DOHH2 (cell line): ENCODE data around the gene CNBD2.

ENCODE experiments used
- H3F3A ChIP-seq: fragments of 200-600 bp; sonication (generic), shearing (Covaris generic); 2 replicates; pipeline ENCODE4 v1.6.0; 2016; ENCODE audit warnings: antibody characterized with exemption, mild to moderate bottlenecking; ENCODE audit not compliant: control insufficient read depth, insufficient read depth
- H3K27ac ChIP-seq: fragments of 200-600 bp; sonication (generic); 2 replicates; pipeline ENCODE4 v1.5.1; 2014; ENCODE audit warnings: low read depth, mild to moderate bottlenecking, low read length, moderate library complexity
- H3K27me3 ChIP-seq: fragments of 200-600 bp; sonication (generic); 2 replicates; pipeline ENCODE4 v1.6.1; 2014; ENCODE audit warnings: mild to moderate bottlenecking, low read length, mixed read lengths; ENCODE audit not compliant: control insufficient read depth
- H3K36me3 ChIP-seq: fragments of 200-600 bp; sonication (generic); 2 replicates; pipeline ENCODE4 v1.6.1; 2014; ENCODE audit warnings: mild to moderate bottlenecking, low read length, moderate library complexity, mixed read lengths; ENCODE audit not compliant: control insufficient read depth
- H3K4me1 ChIP-seq: fragments of 200-600 bp; sonication (generic); 2 replicates; pipeline ENCODE4 v1.6.1; 2014; ENCODE audit warnings: mild to moderate bottlenecking, low read length, mixed read lengths; ENCODE audit not compliant: control insufficient read depth
- H3K4me2 ChIP-seq: fragments of 200-600 bp; sonication (generic); 2 replicates; pipeline ENCODE4 v1.6.0; 2014; ENCODE audit warnings: mild to moderate bottlenecking, low read length, moderate library complexity
- H3K4me3 ChIP-seq: fragments of 200-600 bp; sonication (generic); 2 replicates; pipeline ENCODE4 v1.5.1; 2014; ENCODE audit warnings: mild to moderate bottlenecking, low read length, mixed read lengths
- H3K79me2 ChIP-seq: fragments of 200-600 bp; sonication (generic); 2 replicates; pipeline ENCODE4 v1.6.1; 2014; ENCODE audit warnings: mild to moderate bottlenecking, low read length, mixed read lengths; ENCODE audit not compliant: control insufficient read depth
- H3K9me2 ChIP-seq: fragments of 200-600 bp; sonication (generic); replicated peaks from 2 replicates; pipeline ENCODE4 v1.6.1; 2014; ENCODE audit warnings: mild to moderate bottlenecking, low read length, mixed read lengths; ENCODE audit not compliant: control insufficient read depth
- H3K9me3 ChIP-seq: fragments of 200-600 bp; sonication (generic); 2 replicates; pipeline ENCODE4 v1.6.1; 2014; ENCODE audit warnings: antibody characterized with exemption, low read length, mixed read lengths; ENCODE audit not compliant: control insufficient read depth, insufficient read depth
- H4K20me1 ChIP-seq: fragments of 200-600 bp; sonication (generic); 2 replicates; pipeline ENCODE4 v1.6.0; 2014; ENCODE audit warnings: low read depth, mild to moderate bottlenecking, antibody characterized with exemption, low read length, moderate library complexity; ENCODE audit not compliant: control insufficient read depth, insufficient read depth
- CTCF ChIP-seq: fragments of 200-600 bp; sonication (generic); IDR thresholded peaks from one replicate; pipeline ENCODE4 v1.5.1; 2014; ENCODE audit warnings: antibody characterized with exemption, mild to moderate bottlenecking, low read depth, low read length; ENCODE audit not compliant: poor library complexity, severe bottlenecking
- EZH2phosphoT487 ChIP-seq: fragments of 200-600 bp; sonication (generic); IDR thresholded peaks from 2 replicates; pipeline ENCODE4 v1.6.1; 2017; ENCODE audit warnings: borderline replicate concordance, mild to moderate bottlenecking, antibody characterized with exemption, low read length, moderate library complexity, mixed read lengths

CNBD2 gene

GRCh38 chr20:36010825-36011224 lies 42.4 kb downstream of the CNBD2 start:
- TF ChIP-seq EZH2phosphoT487 = no peak
- TF ChIP-seq CTCF = no peak
- Histone ChIP-seq H3K79me2 (no peaks in the 10 kb centered on the region), H3K9me2 (no peaks in the 10 kb centered on the region), H3K27me3 (no peaks in the 10 kb centered on the region), H3F3A (no peaks in the 10 kb centered on the region), H3K4me3 (no peak overlapping the region), H3K9me3 (no peaks in the 10 kb centered on the region), H3K4me2 (no peak overlapping the region), H3K4me1 (no peaks in the 10 kb centered on the region), H4K20me1 (no peaks in the 10 kb centered on the region), H3K27ac (no peak overlapping the region), H3K36me3 (no peaks in the 10 kb centered on the region)

GRCh38 chr20:36015806-36016403 lies 47.5 kb downstream of the CNBD2 start:
- Histone ChIP-seq H3K27ac (no peak overlapping the region), H3K4me2 (no peak overlapping the region), H3K4me1 (no peaks in the 10 kb centered on the region), H3K9me2 (no peaks in the 10 kb centered on the region), H4K20me1 (no peaks in the 10 kb centered on the region), H3K36me3 (no peaks in the 10 kb centered on the region), H3K4me3 (no peak overlapping the region), H3K79me2 (no peaks in the 10 kb centered on the region), H3K9me3 (no peaks in the 10 kb centered on the region), H3K27me3 (0 out of 2 replicates have a peak, but pooled peaks cover 4% of the 10 kb centered on the region), H3F3A (no peaks in the 10 kb centered on the region)
- TF ChIP-seq EZH2phosphoT487 (no peak), CTCF (no peak)

- Histone ChIP-seq H3K79me2 (no peaks in the 10 kb centered on the region), H3K4me2 (no peak overlapping the region), H4K20me1 (no peaks in the 10 kb centered on the region), H3K9me3 (no peaks in the 10 kb centered on the region), H3K27me3 (0 out of 2 replicates have a peak, but pooled peaks cover 6% of the 10 kb centered on the region), H3K36me3 (no peaks in the 10 kb centered on the region), H3K4me3 (no peak overlapping the region), H3K4me1 (no peaks in the 10 kb centered on the region), H3K9me2 (no peaks in the 10 kb centered on the region), H3K27ac (no peak overlapping the region), H3F3A (no peaks in the 10 kb centered on the region)
- no peak for TF ChIP-seq EZH2phosphoT487
- no peak for TF ChIP-seq CTCF
Observed at GRCh38 chr20:36017048-36017951, 48.9 kb downstream of the CNBD2 start.
